Measurements from ENCODE around the gene GPX2.
"Not testable (repeated sequence)": the region's sequence is repeated elsewhere in the genome, so short reads cannot be mapped to it uniquely, and the experiment has no call there.

Gene GPX2

GRCh38 chr14:64938972-64939816 is 3.4 kb downstream of the GPX2 start:
- no peak for DNase-seq

DNA sequence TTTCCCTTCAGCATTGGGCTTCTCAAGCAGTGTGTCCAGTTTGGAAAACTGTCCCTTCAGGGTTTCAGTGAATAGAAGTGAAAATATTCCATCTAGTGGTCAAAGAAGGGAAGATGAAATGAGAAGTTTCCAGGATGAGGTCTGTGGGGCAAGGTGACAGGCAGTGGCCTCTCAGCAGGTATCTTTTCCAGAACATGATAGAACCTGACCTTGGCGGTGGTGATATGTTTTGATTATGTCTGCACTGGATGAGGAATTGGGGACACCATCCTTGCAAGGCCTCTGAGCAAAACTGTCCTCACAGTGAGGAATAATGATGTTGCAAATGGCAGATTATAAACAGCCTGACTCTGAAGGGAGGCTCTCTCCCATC is 4.7 kb downstream of the GPX2 start:
- DNase-seq = no peak

DNA sequence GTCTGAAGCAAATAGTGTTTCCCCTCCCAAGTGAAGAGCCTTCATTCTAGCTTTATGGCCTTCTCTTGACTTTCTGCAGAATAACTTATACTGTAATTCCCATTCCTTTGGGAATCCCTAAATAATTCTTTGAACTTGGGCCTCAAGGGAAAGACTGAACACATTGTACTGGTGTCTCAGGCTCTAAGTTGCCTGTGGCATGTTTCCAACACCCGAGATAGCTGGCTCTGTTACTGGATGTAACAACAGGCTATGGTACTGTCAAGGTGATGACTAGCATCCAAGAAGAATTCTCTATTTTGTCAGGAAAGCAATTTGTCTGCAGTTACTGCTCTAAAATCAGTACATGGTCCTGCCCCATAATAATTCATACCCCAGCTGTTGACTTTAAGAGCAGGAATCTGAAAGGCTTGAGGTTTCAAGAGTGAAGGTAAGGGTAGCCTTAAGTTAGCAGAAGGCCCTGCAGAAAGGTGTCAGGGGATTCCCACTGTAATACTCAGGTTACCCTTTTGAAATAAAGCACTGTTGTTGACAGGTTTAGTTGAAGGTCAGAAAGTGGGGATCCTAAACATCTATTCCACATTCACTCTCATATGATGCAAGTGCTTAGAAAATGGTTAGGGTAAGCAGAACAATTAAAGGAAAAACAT is 5.2 kb downstream of the GPX2 start:
- DNase-seq = no peak

GRCh38 chr14:64935508-64935907 is 7.0 kb downstream of the GPX2 start:
- DNase-seq = no peak

DNA sequence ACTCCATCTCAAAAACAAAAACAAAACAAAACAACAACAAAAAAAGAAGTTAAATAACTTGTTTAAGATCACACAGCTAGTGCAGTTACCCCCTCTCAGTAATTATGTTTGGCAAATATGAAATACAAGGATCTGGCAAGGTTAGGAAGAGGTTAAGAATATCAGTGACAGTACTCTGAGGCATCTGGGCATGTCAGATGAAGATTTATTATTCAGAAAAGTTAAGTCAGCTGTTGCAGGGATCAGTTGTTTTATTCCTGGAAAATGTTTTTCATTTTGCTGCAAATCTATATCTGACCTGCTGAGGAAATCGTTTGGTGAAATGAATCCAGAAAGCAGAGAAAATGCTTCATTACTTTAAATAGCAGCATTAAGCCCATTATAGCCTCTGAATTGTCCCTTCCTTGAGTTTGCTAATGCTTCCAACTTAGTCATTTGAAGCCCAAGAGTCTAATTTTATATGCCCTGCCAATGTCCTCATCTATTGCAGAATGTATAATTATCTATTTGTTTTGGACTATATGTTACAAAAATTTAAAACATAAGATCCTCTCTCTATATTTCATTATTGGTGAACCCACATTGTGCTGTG is 8.1 kb downstream of the GPX2 start:
- DNase-seq = no peak

GRCh38 chr14:64932231-64932630 is 10.3 kb downstream of the GPX2 start:
- no peak for DNase-seq

DNA sequence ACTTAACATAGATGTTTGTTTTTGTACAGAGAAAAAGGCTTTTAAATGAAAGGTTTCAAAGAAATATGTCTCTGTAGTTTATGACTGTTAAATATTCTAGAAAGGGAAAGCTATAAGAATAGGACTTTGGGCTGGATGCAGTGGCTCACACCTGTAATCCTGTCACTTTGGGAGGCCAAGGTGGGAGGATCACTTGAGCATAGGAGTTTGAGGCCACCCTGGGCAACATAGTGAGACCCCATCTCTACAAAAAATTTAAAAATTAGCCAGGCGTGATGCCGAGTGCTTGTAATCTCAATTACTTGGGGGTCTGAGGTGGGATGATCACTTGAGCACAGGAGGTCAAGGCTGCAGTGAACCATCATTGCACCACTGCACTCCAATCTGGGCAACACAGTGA is 11.4 kb downstream of the GPX2 start:
- no peak for DNase-seq

DNA sequence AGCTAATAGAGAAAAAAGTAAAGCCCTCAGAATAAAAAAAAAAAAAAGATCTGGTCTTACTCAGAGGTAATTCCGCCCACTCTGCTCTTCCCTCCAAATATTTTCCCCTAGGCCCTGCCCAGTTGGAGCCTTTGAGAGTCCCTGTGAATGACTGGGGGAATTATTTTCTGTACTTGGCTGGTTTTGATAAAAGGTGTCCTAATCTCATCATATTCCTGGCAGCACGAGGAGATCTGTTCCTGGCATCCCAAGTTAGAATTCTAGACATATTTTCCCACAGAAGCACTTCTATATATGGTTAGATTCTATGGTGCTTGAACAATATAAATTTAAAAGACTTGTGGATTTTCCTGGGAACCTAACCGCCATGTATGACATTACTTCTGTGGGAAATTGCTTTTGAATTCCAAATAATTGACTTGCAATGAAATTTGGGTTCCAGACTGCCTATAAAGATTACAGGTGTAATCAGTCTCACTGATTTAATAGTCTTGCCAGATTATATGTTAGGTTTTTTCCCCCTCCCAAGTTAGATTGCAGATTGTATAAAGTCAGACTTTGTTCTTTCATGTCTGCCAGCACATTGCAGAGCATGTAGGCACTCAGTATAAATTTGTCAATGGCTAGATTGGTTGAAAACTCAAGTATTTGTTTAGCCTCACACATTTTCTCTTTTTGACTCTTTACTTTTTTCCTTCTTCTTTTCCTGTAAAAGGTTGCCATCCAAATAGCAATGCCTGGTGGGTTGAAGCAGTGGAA is 12.3 kb downstream of the GPX2 start:
- DNase-seq = no peak

GRCh38 chr14:64929014-64929359 is 13.6 kb downstream of the GPX2 start:
- DNase-seq = no peak

- DNase-seq = no peak
Observed at GRCh38 chr14:64928239-64929013, 14.1 kb downstream of the GPX2 start.

DNA sequence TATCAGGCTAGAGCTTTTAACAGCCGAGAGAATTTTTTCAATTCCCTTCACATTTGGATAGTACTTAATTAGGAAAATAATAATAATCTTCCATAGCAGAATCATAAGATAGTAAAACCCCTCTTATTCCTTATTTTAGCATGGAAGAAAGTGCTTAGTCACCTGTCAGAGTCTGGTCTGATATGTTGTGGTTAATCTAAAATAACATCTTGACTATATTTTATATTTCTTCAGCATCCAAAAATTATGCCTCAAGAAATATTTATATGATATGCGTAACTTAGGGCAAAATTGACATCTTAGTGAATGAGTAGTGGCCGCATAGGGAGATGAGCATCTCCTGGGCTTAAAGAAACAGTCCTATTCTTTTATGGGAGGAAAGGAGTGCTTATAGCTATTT is 15.5 kb downstream of the GPX2 start:
- no peak for DNase-seq

DNA sequence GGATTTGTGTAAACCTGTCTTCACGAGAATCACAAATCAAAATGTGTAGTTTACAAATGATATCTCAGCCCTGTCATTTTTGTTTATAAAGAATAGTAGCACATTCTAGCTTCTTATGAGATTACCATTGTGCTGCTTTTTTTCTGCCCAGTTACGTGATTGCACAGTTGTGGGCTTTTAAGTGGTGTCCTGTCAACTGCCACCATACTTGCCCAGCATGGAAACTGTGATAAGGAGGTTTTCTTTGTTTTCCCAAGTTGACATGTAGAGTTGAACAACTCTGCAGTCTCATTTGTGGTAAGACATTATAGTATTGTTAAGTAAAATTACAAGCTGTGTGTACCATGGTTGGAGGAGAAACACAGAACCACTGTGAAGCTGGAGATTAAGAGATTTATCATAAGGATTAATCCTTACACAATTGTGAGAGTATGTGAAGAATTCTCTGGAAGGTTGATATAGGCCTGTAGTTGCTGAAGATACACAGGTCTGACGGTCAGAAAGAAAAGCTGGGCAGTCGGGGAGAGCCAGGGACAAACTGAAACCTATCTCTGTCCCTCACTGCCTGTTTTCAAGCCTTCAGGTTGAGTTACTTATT is 16.0 kb downstream of the GPX2 start:
- no peak for DNase-seq

DNA sequence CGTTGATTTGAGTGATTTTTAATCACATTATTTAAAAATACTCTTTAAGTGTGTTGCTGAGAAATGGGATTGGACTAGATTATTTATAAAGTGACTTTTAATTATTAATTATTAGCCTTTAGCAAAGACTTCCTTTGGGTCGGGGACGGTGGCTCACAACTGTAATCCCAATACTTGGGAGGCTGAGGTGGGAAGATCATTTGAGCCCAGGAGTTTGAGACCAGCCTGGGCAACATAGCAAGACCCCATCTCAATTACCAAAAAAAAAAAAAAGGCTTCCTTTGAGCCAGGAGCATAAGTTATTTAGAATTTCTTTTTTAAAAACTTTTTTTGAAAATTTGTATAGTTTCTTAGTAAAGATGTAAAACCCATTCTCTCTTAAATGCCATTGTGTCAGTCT is 19.5 kb downstream of the GPX2 start:
- DNase-seq = no peak

DNA sequence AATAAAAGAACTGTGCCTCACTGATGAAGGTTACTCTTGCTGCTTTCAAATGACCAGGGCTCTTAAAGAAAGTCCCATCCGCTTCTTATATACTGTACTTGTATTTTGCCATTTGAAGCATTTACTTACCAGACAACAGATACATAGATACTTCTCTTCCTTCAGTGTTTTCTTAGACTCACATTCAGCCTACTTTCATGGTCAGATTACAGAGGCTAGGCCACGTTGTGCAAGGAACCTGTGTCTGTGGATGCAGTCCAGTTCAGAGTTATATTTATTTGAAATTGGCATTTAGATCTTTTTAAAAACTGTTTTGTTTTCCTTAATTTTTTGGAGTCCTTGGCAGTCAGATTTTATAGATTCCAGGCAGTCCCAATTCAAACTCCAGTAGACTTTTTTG is 22.1 kb downstream of the GPX2 start:
- no peak for DNase-seq

DNA sequence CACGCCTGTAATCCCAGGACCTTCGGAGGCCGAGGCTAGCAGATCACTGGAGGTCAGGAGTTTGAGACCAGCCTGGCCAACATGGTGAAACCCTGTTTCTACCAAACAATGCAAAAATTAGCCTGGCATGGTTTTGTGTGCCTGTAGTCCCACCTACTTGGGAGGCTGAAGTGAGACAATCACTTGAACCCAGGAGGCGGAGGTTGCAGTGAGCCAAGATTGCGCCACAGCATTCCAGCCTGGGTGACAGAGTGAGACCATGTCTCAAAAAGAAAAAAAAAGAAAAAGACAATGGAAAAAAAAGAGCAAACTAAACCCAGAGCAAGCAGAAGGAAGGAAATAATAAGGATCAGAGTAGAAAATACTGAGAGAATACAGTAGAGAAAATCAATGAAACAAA is 22.9 kb downstream of the GPX2 start:
- no peak for DNase-seq

DNA sequence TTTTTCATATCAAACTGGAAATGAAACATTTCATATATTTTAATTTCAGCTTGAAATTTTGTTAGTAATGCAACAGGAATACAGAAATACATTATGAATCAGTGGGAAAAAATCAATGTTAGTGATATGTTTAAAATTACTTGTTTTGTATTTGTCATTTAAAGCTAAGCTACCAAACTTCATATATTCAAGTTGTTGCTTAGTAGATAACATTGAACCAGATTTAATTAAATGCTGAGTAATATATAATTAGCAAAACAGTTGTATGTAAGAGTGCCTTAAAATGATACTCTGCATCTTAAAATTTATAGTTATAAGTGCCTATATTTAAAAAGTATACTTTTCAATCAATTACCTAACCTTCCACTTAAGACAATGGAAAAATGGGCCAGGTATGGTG is 23.3 kb downstream of the GPX2 start:
- no peak for DNase-seq

DNA sequence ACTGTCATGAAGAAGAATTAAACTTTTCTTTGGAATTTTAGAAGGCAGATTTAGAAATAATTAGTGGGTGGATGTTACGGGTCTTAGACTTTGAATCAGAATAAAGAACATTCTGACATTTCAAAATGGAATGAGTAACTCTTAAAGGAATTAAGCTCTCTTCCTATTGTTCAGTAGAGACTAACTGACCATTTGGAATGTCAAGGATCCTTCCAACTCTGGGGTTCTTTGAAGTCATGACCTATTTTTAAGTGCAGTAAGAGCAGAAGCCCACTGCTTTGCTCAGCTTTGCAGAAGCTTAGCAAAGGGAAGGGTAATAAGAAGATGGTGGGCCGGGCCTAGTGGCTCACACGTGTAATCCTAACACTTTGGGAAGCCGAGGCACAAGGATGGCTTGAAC is 24.3 kb downstream of the GPX2 start:
- no peak for DNase-seq

GRCh38 chr14:64915797-64916196 is 26.7 kb downstream of the GPX2 start:
- DNase-seq = no peak

GRCh38 chr14:64915029-64915424 is 27.5 kb downstream of the GPX2 start:
- no peak for DNase-seq

GRCh38 chr14:64914237-64915028 is 28.1 kb downstream of the GPX2 start, which contains the start of gene CHURC1:
TSS of gene CHURC1 (plus strand) at chr14:64914455. CDS start at chr14:64914496, 41 bp downstream.
- DNase-seq = peak; percentile 98

GRCh38 chr14:64913477-64913876 is 29.1 kb downstream of the GPX2 start:
- not testable (repeated sequence) for DNase-seq
